Fibroblast of mammary gland (primary cell): ENCODE results near the gene ZNF606.

ENCODE experiments used
- DNase-seq: peaks from one replicate; pipeline ENCODE4 v3.0.0-alpha.2; 2010; ENCODE audit warnings: low read depth
- H3K4me3 ChIP-seq: 2 replicates; pipeline ENCODE4 v1.5.1; 2011; ENCODE audit warnings: low read depth, mild to moderate bottlenecking, low read length, moderate library complexity; ENCODE audit not compliant: control insufficient read depth
- CTCF ChIP-seq: conservative IDR thresholded peaks from 2 replicates; pipeline ENCODE4 v1.5.1; 2011; ENCODE audit warnings: low read depth, low read length, inconsistent platforms; ENCODE audit not compliant: control insufficient read depth, insufficient read depth

Gene ZNF606

GRCh38 chr19:58034477-58034793 is 31.8 kb upstream of the ZNF606 start:
- no peak for TF ChIP-seq CTCF
- H3K4me3 ChIP-seq, result no peak overlapping the region
- DNase-seq, result no peak

GRCh38 chr19:58033741-58034476 is 31.3 kb upstream of the ZNF606 start, which contains the start of gene ZSCAN1:
ZSCAN1 (plus strand) TSS chr19:58034025; CDS start chr19:58037837, 3,812 bp downstream.
- TF ChIP-seq CTCF, result no peak
- no peak within 1 kb of the TSS for H3K4me3 ChIP-seq
- DNase-seq, result peak; percentile 63

GRCh38 chr19:58024661-58025060 is 22.0 kb upstream of the ZNF606 start:
- no peak overlapping the region for H3K4me3 ChIP-seq
- no peak for DNase-seq
- no peak for TF ChIP-seq CTCF

- no peak for TF ChIP-seq CTCF
- DNase-seq, result no peak
- H3K4me3 ChIP-seq, result no peak overlapping the region
Measured at GRCh38 chr19:58022283-58022660, 19.7 kb upstream of the ZNF606 start.

GRCh38 chr19:58021541-58022282 is 19.1 kb upstream of the ZNF606 start:
- TF ChIP-seq CTCF, result peak; percentile 44
- H3K4me3 ChIP-seq, result no peak overlapping the region
- peak; percentile 61 for DNase-seq

- no peak overlapping the region for H3K4me3 ChIP-seq
- TF ChIP-seq CTCF, result no peak
- DNase-seq, result no peak
Measured at GRCh38 chr19:58020129-58020528, 17.5 kb upstream of the ZNF606 start.
